ENCODE measurements around the gene SLC30A7. TPM values are rescaled to one million over a fixed set of nuclear protein-coding genes. Genes with fewer than 3 reads are reported as not detected.

Gene SLC30A7
- total RNA-seq, 2 donors from 2014 or later, result 8.1 to 9.0 TPM

GRCh38 chr1:100861379-100861778 is 34.5 kb upstream of the SLC30A7 start:
- H3K9me3 ChIP-seq, result no peaks in the 10 kb centered on the region
- TF ChIP-seq CTCF (IDR thresholded peaks at IDR 0.05), result no peak
- no peaks in the 10 kb centered on the region for H3K27me3 ChIP-seq
- no peaks in the 10 kb centered on the region for H3K36me3 ChIP-seq
- no peak overlapping the region for H3K4me3 ChIP-seq
- H3K27ac ChIP-seq, result no peak overlapping the region
- H3K4me1 ChIP-seq, result no peaks in the 10 kb centered on the region
- DNase-seq (ENCODE audit: low spot score), result no peak

- Histone ChIP-seq H3K36me3 (no peaks in the 10 kb centered on the region), H3K9me3 (no peaks in the 10 kb centered on the region), H3K27me3 (no peaks in the 10 kb centered on the region), H3K27ac (no peak overlapping the region), H3K4me1 (no peaks in the 10 kb centered on the region), H3K4me3 (no peak overlapping the region)
- no peak for TF ChIP-seq CTCF (IDR thresholded peaks at IDR 0.05)
- DNase-seq (ENCODE audit: low spot score), result no peak
These were observed 33.3 kb upstream of the SLC30A7 start for GRCh38 chr1:100862591-100862990.

GRCh38 chr1:100866041-100866900 is 29.6 kb upstream of the SLC30A7 start:
- Histone ChIP-seq H3K27ac (no peak overlapping the region), H3K36me3 (no peaks in the 10 kb centered on the region), H3K4me3 (no peak overlapping the region), H3K4me1 (no peaks in the 10 kb centered on the region), H3K27me3 (no peaks in the 10 kb centered on the region), H3K9me3 (no peaks in the 10 kb centered on the region)
- DNase-seq (ENCODE audit: low spot score), result no peak
- TF ChIP-seq CTCF (IDR thresholded peaks at IDR 0.05), result peak; percentile 18 to 79

GRCh38 chr1:100866901-100867206 is 29.0 kb upstream of the SLC30A7 start:
- no peak overlapping the region for H3K4me3 ChIP-seq
- no peak for DNase-seq (ENCODE audit: low spot score)
- no peaks in the 10 kb centered on the region for H3K27me3 ChIP-seq
- no peaks in the 10 kb centered on the region for H3K4me1 ChIP-seq
- TF ChIP-seq CTCF (IDR thresholded peaks at IDR 0.05), result no peak
- H3K36me3 ChIP-seq, result no peaks in the 10 kb centered on the region
- H3K9me3 ChIP-seq, result no peaks in the 10 kb centered on the region
- no peak overlapping the region for H3K27ac ChIP-seq

GRCh38 chr1:100868364-100868995 is 27.4 kb upstream of the SLC30A7 start:
- Histone ChIP-seq H3K9me3 (no peaks in the 10 kb centered on the region), H3K4me1 (no peaks in the 10 kb centered on the region), H3K4me3 (no peak overlapping the region), H3K27me3 (no peaks in the 10 kb centered on the region), H3K27ac (no peak overlapping the region), H3K36me3 (no peaks in the 10 kb centered on the region)
- DNase-seq (ENCODE audit: low spot score), result no peak
- TF ChIP-seq CTCF (IDR thresholded peaks at IDR 0.05), result peak; percentile 57 to 84
